Left cardiac atrium (tissue), 4 donors: ENCODE measurements around the gene MMD2. TPM values are rescaled to one million over a fixed set of nuclear protein-coding genes. Genes with fewer than 3 reads are reported as not detected.
A peak's percentile ranks its signal among the peaks of the same experiment; 100 is the strongest.
"Not testable (repeated sequence)": the region's sequence is repeated elsewhere in the genome, so short reads cannot be mapped to it uniquely, and the experiment has no call there.

ENCODE experiments used
- ATAC-seq, 2 donors: fragments of 200-7000 bp; cut with Tn5 transposase; one replicate each; pipeline ENCODE4 v1.9.1; 2020; ENCODE audit warnings: mild to moderate bottlenecking in 2 of 2, moderate library complexity in 2 of 2
- DNase-seq: peaks from one replicate; pipeline ENCODE4 v3.0.0-alpha.2; 2020
- intact Hi-C, 2 donors: fragments of 100-400 bp; cut with DNase I; formaldehyde crosslinking; loops; one replicate each; pipeline versions ENCODE4 v1.14.1 to v1.15.1; 2022 to 2023
- total RNA-seq, 2 donors: library from RNA; stranded (reverse); fragmentation: NEBNext Ultra II Directional; extraction: Animal tissue kit (Norgen Biotek cat#: 25700); gene quantifications; one replicate each; pipeline ENCODE4 v1.2.1, GENCODE V29; 2021
- donor health status: DM: no; HTN: yes; CAD: no.
- donor health status: DM: no; HTN: yes; CAD: no; lungs with severe emphysema.
- donor health status: DM: yes; HTN: yes; CAD: no.
- donor health status: Dilated cardiomyopathy.

The MMD2 gene
- total RNA-seq, 2 donors from 2014 or later, result not detected

DNA sequence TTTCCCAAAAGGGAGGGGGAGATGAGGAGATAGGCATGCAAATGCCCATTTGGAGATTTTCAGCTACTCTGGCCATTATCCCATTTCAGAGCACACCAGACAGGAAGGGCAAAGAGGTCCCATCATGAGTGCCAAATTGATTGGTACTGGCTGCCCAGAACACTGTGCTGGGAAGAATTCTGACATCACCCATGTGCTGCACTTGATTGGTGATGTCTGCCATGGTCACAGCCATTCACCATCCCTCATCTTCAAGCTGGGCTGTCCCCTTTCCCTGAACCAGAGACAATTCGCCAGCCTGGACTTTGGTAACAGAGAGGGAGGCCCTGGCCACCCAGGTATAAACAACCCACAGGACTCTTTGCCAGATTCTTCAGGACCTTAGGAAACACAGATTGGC lies 52.3 kb downstream of the MMD2 start:
- intact Hi-C loops, result no loop called here
- no peak for DNase-seq
- ATAC-seq, result no peak

DNA sequence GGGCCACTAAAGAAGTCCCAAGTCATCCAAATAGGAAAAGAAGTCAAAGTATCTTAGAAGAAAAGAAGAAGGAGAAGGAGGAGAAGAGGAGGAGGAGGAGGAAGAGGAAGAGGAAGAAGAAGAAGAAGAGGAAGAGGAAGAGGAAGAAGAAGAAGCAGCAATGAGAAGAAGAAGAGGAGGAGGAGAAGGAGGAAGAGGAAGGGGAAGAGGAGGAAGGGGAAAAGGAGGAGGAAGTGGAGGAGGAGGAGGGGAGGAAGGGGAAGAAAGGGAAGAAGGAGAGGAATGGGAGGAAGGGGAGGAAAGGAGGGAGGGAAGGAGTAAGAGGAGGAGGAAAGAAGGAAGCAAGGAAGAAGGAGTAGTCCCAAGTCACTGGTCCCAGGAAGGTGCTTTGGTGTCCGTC lies 53.8 kb downstream of the MMD2 start:
- intact Hi-C loops, result no loop called here
- ATAC-seq (no peak), DNase-seq (no peak)

DNA sequence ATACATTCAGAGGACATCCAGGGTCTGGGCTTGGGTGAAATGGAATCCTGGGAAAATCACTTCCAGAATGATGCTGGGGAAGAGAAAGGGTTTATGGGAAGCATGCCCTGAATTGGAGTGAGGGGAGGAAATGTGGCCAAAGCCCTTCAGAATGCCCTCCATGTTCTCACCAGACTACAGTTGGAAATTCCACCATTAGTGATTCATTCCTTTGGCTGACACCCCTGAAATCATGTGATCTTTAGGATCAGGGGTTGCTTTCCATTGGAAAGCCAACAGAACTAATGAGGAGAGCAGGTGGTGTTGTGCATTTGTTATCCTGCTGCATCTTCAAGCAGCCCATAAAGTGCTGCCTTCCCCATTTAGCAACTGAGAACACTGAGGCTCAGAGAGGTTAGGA lies 54.6 kb downstream of the MMD2 start:
- DNase-seq, result no peak
- intact Hi-C loops, result no loop called here
- no peak for ATAC-seq

DNA sequence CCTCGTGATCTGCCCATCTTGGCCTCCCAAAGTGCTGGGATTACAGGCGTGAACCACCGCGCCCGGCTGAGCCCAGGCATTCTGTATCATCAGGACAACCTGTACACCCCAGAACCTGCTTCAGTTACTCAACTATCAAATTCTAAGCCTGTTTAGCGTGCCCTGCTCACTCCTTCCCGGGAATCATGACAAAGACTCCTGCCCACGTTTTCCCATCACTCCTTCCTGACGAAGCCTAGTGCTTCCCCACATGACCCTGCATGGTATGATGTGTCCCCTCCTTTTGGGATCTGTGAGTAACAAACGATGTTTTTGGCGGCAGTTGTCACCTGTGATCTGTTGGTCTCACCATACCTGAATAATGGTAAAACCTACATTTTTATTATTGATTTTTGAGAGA lies 63.2 kb downstream of the MMD2 start:
- DNase-seq (no peak), ATAC-seq (no peak)
- intact Hi-C loops, result no loop called here

DNA sequence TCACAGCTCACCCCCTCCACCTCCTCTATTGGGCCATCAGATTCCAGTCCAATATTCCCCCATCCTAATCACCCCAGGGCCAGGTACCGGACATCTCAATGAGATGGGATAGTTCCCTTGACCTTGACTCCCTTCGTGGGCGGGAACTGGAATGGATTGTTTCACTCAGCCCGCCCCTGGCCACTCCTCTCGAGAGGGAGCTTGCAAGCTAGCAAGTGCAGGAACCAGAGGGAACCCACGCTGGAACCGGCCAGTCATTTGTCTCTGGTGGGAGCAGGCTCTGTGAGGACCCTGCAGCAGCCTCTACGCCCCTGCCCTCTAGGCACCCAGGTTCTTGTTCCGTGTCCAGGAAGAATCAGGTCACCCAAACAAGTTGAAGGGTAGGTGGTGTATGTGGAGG lies 64.5 kb downstream of the MMD2 start:
- intact Hi-C loops, result no loop called here
- DNase-seq (no peak), ATAC-seq (no peak)

DNA sequence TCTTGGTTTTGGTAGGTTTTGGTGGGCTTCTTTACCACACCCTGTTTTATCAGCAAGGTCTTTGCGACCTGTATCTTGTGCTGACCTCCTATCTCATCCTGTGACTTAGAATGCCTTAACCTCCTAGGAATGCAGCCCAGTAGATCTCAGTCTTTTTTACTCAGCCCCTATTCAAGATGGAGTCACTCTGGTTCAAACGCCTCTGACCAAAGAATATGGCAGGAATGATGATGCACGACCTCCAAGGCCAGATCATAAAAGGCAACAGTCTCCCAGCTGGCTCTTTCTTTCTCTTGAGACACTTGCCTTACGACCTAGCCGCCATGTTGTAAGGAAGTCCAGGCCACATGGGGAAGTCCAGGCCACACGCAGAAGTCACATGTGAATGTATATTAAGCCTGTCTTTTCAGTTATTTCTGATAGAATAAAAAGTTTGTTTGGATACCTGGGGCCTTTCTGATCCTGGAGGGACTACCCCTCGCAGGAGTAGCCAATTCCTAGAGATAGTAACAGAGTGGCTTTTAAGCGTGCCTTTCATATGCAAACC lies 65.0 kb downstream of the MMD2 start:
- ATAC-seq (no peak), DNase-seq (no peak)
- intact Hi-C loops, result no loop called here

DNA sequence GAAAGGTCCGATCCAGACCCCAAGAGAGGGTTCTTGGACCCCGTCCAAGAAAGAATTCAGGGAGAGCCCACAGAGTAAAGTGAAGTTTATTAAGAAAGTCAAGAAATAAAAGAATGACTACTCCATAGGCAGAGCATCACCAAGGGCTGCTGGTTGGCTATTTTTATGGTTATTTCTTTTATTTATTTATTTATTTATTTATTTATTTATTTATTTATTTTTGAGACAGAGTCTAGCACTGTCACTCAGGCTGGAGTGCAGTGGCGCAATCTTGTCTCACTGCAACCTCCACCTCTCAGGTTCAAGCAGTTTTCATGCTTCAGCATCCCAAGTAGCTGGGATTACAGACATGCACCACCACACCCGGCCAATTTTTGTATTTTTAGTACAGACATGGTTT lies 65.8 kb downstream of the MMD2 start:
- ATAC-seq, intact Hi-C loops, DNase-seq: not testable (repeated sequence)

DNA sequence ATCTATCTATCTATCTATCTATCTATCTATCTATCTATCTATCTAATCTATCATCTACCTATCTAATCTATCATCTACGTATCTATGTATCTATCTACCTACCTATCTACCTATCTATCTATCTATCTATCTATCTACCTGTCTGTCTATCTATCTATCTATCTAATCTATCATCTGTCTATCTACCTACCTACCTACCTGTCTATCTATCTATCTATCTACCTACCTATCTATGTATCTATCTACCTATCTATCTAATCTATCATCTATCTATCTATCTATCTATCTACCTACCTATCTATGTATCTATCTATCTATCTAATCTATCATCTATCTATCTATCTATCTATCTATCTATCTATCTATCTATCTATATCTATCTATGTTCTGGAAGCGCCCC lies 67.5 kb downstream of the MMD2 start:
- DNase-seq, intact Hi-C loops, ATAC-seq: not testable (repeated sequence)

DNA sequence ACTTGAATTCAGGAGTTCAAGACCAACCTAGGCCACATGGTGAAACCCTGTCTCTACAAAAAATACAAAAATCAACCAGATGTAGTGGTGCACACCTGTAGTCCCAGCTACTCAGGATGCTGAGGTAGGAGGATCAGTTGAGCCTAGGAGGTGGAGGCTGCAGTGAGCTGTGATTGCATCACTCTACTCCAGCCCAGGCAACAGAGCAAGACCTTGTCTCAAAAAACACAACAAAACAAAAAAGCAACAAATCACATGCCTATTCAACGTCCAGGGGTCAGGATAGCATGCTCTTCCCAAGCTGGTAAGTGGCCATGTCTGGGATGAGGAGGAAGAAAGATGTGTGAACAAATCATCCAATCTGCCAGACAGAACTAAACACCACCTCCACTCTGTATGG lies 69.3 kb downstream of the MMD2 start:
- ATAC-seq, result no peak
- intact Hi-C loops, result loop anchor here in 1 of 2 donors (10.0 kb wide), 1 partner anchor 95 kb away; no protein-coding TSS in a partner anchor
- no peak for DNase-seq

DNA sequence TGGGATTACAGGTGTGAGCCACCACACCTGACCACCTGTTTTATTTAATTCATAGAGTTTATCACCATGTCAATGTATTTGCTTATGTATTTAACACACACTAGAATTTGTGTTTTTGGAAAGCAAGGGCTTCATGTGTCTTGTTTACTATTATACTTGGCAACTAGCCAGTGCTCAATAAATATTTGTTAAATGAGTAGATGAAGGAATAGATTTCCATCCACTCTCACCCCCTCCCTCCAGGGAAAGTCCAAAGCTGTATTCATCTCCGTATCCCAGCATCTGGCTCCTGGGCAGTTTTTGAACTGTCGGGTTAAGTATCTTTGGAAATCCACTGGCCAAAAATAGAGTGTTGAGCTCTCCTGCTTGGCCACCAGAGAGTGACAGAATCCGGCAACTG lies 70.8 kb downstream of the MMD2 start:
- intact Hi-C loops, result loop anchor here in 1 of 2 donors (10.0 kb wide), 1 partner anchor 93 kb away; no protein-coding TSS in a partner anchor
- DNase-seq (no peak), ATAC-seq (no peak)

DNA sequence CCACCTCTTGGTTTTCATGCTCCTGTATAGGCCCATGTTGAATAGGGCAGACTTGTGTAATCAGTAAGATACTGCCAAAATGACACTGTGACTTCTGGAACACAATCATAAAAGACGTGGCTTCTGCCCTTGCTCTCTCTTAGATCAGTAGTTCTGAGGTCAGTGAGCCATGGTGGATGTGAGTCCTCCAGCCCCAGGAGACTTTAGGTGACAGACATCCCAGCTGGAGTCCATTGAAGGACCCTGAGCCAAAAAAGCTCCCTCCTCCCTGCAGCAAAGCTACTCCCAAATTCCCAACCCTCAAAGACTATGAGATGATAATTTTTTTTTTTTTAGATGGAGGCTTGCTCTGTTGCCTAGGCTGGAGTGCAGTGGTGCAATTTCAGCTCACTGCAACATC lies 72.3 kb downstream of the MMD2 start:
- ATAC-seq, result no peak
- intact Hi-C loops, result loop anchor here in 1 of 2 donors (10.0 kb wide), 1 partner anchor 92 kb away; no protein-coding TSS in a partner anchor
- no peak for DNase-seq

DNA sequence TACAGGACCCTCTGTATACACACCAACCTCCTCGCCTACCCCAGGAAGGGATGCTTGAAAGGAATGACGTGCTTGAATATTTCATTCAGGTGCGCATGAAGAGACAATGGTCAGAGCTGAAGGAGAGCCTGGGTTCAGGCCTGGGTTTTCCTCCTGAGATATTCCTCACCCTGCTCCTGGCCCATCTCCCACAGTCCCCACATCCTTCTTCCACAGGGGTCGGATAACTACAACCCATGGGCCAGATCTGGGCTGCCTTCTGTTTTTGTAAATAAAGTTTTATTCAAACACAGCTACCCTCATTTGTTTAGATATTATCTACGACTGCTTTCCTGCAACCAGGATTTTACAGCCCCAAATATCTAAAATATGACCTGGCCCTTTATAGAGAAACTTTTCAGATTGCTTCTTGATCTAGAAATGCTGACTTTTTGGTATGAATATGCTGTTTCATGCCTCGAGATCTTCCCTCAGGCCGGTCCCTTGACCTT lies 73.6 kb downstream of the MMD2 start:
- intact Hi-C loops, result loop anchor here in 1 of 2 donors (10.0 kb wide), 1 partner anchor 91 kb away; no protein-coding TSS in a partner anchor
- ATAC-seq, result no peak
- no peak for DNase-seq

DNA sequence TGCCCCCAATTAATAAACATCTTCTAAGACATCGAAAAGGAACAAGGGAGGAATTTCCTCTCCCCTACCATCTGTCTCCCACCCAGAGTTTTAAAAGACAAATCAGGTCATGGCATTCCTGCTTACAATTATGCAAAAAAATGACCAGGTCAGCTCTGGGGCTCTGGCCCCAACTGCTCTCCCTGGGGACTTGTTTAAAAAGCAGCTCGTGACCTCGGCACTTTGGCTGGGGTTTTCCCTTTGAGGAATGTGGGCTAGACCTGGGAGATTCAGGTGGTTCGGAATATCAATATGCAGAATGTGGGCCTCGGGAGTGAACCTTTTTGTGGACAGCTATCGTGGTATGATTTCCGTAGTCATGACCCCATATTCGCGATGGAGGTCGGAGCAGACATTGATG lies 74.8 kb downstream of the MMD2 start:
- intact Hi-C loops, result loop anchor here (5.0 to 10.0 kb wide), 2 partner anchors 52 to 89 kb away; no protein-coding TSS in a partner anchor
- ATAC-seq, result no peak
- DNase-seq, result no peak

DNA sequence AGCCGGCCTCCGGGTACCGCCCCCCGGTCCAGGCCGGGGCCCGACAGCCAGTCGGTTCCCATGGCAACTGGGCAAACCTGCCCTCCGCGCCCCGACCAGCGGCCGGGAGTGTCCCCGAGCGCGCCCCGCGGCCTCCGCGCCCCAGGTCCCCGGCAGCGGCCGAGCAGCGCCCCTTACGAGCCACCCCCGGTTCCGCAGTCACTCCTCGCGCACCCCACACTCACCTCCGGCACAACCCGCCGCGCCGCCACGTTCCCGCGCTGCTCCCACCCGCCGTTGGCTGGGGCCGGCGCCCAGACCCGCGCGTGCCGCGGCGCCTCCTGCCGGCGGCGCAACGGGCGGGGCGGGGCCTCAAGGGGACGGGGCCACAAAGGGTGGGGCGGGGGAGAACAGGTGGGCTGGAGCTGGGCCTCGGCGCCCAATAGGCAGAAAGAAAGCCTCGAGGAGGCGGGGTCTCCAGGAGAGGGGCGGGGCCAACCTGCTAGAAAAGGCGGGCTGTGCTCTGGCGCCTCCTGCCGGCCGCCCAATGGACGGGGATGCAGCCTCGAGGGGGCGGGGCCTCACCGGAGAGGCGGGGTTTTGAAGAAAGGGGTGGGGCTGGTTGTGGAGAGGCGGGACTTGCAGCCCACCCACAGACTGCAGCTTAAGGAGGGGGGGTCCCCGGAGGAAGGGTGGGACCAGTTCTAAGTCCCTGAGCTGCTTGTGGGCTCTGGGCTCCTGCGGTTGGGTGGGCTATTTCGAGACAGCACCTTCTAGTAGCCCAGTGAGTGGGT lies 75.4 kb downstream of the MMD2 start, which contains the start of gene RADIL:
TSS of gene RADIL (minus strand) at position 345 of the 773 bp plus-strand sequence. CDS start 5,577 bp downstream, outside the sequence.
- ATAC-seq (peak; percentile 93 to 98), DNase-seq (peak; percentile 96)
- intact Hi-C loops, result loop anchor here (5.0 to 10.0 kb wide), 2 partner anchors 51 to 89 kb away; no protein-coding TSS in a partner anchor

DNA sequence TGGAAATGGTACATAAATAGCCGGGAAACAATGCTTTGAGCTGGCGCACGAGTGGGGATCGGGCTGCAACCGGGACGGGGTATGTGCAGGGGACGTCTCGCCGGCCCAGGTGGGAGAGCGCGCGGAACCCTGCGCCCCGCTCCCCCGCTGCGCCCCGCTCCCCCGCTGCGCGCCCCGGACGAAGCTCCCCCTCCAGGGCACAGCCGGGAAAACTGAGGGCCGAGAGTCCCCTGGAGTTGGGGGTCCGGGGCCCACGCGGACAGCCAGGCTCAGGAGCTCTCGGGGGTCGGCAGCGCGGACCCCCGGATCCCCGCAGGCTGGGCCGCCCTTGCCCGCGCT lies 76.0 kb downstream of the MMD2 start:
- ATAC-seq (peak in 1 of 2 donors; percentile 3), DNase-seq (no peak)
- intact Hi-C loops, result loop anchor here (5.0 to 10.0 kb wide), 2 partner anchors 51 to 88 kb away; no protein-coding TSS in a partner anchor

DNA sequence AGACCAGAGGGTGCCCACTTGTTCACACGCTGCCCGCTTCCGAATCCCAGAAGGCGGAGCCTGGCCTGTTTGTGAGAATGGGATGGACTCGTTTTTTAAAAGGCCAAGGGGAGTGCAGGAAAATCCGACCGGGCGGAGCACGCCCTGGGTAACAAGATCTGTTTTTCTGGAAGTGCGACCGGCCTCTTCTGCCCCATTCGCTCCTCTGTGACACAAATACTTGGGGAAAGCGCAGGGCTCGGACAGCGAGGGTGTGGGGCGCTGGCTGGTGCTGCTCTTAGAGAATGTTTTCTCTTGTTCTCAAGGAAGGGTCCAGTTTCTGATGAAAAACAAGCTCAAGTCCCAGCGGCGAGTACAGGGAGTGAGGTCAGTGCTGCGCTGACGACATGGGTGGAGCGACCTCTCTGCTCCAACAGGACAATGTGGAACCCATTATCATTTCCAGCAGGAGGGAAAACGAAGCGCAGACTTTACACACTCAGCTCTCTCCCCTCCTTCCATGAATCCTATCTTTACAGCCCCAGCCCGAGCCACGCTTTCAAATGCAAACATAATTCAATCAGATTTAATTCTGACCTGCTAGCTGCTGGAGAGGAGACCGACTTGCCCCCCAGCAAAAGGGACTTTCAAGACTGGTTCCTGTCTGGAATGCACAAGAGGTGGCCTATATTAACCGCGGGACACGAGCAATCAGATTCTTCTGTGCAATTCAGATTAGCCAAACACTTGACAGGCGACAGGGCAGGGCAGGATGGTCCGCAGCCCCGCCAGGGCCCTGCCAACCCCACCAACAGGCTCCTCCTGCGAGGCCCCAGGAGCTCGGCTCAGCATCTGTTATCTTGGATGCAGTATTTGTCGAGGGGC lies 76.6 kb downstream of the MMD2 start:
- intact Hi-C loops, result loop anchor here (5.0 to 10.0 kb wide), 2 partner anchors 50 to 88 kb away; no protein-coding TSS in a partner anchor
- DNase-seq (peak; percentile 82), ATAC-seq (peak; percentile 49 to 72)

DNA sequence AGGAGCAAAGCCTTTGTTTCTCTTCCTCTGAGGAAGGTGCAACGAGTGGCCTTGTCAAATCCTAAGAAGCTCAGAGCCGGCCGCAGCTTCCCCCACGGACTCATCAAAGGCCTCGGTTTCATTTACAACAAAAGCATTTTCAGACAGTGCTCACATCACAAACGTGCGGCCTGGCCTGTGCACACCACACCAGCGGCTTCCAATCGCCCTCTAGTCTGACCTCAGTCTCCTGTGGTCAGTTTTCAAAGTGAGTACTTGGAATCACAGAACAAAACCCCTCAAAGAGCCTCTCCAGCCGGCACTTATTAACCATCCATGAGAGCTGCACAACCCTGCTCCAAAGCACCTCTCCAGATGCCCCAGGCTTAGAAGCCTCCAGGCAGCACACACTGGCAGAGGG lies 78.8 kb downstream of the MMD2 start:
- no peak for ATAC-seq
- no peak for DNase-seq
- intact Hi-C loops, result loop anchor here (5.0 to 10.0 kb wide), 2 partner anchors 48 to 85 kb away; no protein-coding TSS in a partner anchor

DNA sequence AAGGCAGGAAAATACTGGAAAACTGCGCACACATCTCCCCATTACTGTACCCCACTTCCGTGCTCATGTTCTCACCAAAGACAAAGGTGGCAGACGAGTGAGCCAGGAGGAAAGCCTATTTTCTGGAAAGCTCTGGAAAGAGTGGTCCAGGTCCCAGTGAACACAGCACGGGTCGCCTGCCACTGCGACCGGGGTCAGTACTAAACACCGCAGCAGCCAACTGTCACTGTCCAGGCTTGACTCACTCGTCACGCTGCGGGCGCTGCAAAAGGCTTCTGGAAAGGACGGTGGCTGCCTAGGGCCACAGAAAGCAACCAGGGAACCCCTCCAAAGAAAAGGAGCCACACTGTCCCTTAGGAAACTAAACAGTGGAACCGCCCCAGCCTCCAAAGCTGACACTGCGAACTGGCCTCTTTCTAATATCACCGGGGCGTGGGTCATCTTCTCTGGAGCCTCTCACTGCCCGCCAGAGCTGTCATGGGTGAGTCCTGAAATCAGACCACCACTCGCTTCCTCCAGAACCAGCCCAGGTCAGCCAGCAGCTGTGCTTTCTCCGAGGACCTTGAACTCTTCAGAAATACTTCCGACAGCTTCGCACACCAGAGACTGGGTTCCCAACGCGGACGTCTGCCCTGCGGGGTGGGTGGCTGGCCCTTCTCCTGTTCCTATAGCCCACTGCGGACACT lies 79.4 kb downstream of the MMD2 start:
- intact Hi-C loops, result loop anchor here (5.0 to 10.0 kb wide), 2 partner anchors 47 to 85 kb away; no protein-coding TSS in a partner anchor
- no peak for ATAC-seq
- no peak for DNase-seq
